T-helper 1 cell (primary cell): ENCODE data around the gene NEDD4.
A peak's percentile ranks its signal among the peaks of the same experiment; 100 is the strongest.
"Not testable (repeated sequence)": the region's sequence is repeated elsewhere in the genome, so short reads cannot be mapped to it uniquely, and the experiment has no call there.

Source experiments
- DNase-seq, 5 donors: peaks; one replicate each; pipeline ENCODE4 v3.0.0-alpha.2; 2012 to 2020

NEDD4 gene

DNA sequence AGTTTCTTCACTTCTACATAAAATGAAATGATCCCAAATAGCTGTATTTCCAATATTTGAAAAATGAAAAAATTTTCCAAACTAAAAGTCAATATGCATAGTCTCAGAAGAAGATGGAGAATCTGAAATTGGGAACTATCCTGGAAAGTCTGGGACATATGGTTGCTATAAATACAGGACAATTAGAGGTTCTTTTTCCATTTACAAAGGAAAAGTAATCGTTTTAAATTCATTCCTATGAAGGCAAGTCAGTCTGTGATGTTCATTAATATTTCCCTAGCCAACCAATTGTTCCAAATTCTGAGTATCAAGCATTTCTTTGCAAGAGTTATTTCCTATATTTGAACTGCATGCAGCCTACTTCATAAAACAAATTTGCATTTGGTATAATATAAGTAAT lies 102.2 kb downstream of the NEDD4 start:
- DNase-seq = no peak

GRCh38 chr15:55884223-55884622 lies 109.2 kb downstream of the NEDD4 start:
- DNase-seq = no peak

DNA sequence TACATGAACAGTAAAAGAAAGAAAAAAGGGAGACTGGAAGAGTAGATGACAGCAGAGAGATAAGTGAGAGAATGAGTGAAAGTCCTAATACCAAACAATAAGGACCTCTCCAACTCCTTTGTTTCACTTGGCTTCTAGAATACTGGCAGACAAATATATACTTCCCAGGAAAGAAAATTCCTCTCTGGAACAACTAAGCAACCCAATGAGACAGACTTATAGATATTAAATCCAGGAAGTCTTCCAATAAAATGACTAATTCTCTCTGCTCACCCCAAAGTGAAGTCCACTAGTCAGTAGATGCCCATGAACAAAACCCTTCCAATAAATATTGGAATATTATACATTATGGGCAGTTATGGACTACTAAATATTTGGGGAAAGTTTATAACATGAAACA lies 114.2 kb downstream of the NEDD4 start:
- DNase-seq = no peak

DNA sequence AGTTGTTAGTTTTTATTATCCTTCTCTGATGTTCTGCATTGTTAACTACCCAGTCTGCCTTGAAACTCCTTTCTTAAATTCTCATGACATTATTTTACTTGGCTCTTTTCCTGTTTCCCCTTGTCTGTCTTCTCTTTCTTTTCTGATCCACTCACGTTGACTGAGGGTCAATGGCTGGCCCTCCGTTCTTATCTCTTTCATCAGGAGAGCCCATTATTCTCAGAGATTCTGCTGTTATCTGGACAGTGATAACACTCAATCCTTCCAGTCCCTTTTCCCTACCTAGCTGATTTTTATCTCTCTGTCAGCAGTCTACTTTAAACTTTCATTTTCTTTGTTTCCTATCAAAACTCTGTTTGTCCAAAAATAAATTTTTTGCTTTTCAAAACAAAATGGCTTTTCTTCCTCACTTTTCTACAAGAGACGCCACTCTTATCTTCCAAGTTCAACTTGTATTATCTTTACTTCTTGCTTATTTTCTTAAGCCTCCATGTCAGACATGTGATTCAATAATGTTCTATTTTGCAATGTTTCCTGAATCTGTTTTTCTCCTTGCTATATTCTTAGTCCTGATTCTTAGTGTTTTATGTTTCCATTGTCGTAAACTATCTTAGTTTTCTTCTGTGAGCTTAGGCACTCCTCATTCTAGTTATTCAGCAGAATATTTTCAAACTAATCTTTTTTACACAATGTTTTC lies 120.2 kb downstream of the NEDD4 start:
- DNase-seq = no peak

GRCh38 chr15:55872471-55872870 lies 120.9 kb downstream of the NEDD4 start:
- DNase-seq = no peak

DNA sequence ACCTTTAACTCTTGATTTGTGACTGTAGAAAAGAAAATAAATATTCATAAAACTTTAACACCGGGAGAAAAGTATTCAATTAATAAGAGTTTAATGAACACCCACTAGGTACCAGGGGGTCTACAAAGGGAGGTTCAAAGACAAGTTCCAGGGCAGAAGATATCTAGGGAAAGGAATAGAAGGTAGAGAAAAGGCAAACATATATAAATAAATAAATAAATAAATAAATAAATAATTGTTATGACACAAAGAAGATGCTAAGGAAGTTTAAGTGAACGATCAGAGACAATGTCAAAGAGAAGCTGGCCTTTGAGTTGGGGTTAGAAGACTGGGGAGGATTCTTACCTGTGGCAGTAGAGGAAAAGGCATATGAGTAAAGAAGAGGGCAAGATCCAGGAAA lies 123.8 kb downstream of the NEDD4 start:
- no peak for DNase-seq

GRCh38 chr15:55868707-55869106 lies 124.7 kb downstream of the NEDD4 start:
- no peak for DNase-seq

DNA sequence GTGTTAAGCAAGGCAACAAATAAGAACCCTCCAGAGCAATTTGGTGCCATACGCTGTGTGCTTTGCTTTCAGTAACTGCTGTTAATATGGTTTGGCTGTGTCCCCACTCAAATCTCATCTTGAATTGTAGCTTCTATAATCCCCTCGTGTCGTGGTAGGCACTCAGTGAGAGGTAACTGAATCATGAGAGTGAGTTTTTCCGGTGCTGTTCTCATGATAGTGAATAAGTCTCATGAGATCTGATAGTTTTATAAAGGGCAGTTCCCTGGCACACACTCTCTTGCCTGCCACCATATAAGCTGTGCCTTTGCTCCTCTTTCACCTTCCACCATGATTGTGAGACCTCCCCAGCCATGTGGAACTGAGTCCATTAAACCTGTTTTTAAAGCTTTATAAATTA lies 125.1 kb downstream of the NEDD4 start:
- DNase-seq = not testable (repeated sequence)

- DNase-seq = no peak
Observed at GRCh38 chr15:55863911-55864310, 129.5 kb downstream of the NEDD4 start.

DNA sequence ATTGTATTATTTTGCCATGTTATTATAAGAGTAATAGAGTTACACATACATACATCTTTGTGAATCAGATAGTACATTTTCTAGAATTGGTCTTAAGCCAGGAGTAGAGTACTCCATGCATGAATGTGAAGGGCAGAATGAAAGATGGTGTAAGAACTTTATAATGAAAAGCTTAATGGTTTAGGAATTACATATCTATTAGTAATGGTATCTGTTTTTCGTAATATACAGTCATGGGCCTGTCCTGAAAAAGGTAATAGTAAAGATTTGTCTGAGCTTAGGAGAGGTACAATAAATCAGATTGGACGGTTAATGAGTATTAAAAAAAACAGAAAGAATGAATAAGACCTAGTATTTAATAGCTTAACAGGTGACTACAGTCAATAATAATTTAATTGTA lies 132.3 kb downstream of the NEDD4 start:
- no peak for DNase-seq

DNA sequence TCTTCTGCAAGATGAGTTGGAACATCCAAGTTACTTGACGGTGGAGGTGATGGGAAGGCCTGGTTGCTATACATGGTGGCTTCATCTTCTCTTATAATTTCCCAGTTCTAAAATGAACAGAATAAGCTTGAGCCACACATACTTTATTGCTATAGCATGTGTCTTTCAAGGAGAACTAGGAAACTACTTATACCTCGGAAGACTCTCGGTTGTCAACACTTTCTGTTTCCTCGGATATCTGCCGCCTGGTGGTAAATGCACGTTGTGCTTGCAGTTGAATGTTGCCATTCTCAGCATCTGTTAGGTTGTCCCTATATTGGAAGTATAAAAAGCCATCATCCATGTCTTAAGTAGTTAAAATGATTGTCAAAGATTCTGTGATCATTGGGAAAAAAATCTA lies 132.9 kb downstream of the NEDD4 start:
- no peak for DNase-seq

GRCh38 chr15:55859681-55860080 lies 133.7 kb downstream of the NEDD4 start:
- DNase-seq = no peak

- DNase-seq = no peak
Observed at GRCh38 chr15:55858661-55859060, 134.8 kb downstream of the NEDD4 start.

- no peak for DNase-seq
Observed at GRCh38 chr15:55856506-55857164, 136.8 kb downstream of the NEDD4 start.

DNA sequence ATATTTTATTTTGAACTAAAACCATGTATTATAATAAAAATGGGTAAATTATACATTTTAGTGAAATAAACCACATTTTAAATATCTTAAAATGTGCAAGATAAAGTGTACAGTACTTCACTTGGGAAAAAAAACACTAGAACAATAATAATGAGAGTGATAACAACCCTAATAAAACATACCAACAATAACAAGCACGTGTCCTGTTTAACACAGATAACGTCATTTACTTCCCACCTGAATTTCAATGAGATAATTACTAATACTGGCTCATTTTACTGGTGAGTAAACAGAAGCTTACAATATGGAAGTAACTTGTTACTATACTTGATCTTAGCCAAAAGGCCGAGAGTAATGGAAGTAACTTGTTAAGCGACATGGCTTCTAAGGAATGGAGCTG lies 140.3 kb downstream of the NEDD4 start:
- no peak for DNase-seq

DNA sequence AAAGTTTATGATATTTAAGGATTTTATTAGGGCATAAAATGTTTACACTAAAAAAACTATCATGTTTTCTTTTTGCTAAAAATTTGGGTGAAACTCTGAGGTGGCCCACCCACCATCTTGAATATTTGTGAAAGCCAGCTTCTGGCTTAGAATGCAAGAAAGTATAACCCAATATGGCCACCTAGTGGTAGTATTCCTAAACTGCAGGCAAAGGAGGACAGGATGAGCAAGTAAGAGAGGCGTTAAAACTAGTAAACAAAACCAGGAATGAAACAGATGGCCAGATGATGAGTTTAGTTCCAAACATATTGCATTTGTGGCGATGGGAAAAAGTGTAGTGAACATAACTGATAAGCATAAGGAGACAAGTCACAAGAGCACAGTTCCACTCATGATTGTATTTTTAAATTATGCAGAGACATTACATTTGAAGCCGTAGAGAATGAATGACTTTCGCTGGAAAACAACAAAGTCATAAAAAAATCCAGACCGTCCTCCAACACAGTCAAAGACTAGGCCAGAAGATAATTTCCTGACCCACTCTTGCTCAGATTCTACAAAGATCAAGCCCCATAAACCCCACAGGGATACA lies 147.2 kb downstream of the NEDD4 start:
- peak in 3 of 5 donors; percentile 29 to 62 (median 34) for DNase-seq

GRCh38 chr15:55842897-55843296 lies 150.5 kb downstream of the NEDD4 start:
- not testable (repeated sequence) for DNase-seq

- no peak for DNase-seq
Observed at GRCh38 chr15:55835866-55836265, 157.5 kb downstream of the NEDD4 start.

DNA sequence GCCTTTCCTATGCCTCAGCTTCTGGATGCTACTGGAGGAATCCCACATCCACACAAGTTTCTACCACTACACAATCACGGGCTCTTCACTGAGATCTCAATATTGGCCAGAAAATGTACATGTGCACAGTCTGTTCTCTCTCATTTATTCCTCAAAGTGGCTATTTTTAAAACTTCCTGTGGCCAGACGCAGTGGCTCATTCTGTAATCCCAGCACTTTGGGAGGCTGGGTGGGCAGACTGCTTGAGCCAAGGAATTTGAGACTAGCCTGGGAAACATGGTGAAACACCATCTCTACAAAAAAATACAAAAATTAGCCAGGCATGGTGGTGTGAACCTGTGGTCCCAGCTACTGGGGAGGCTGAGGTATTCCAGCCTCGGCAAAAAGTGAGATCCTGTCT lies 159.1 kb downstream of the NEDD4 start:
- DNase-seq = no peak

GRCh38 chr15:55829826-55830225 lies 163.6 kb downstream of the NEDD4 start:
- DNase-seq = peak in 1 of 5 donors; percentile 74

DNA sequence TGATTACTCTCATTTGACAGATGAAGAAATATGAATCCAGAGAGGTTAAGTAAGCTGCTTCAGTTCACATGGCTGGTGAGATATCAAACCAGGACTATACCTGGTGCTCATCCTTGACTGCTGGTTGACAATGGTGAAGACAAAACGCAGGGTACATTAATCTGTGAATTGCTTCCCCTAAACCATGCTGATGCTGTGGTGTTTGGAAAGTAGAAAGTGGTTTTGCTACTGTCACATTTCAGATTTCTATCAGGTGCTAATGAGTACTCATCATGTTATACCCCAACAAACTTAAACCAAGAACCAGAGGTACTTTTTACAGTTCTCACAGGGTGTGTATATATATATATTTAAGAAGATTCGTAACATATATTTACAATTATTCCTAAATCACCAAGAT lies 165.5 kb downstream of the NEDD4 start:
- DNase-seq = no peak

GRCh38 chr15:55827204-55827603 lies 166.2 kb downstream of the NEDD4 start:
- DNase-seq = no peak

DNA sequence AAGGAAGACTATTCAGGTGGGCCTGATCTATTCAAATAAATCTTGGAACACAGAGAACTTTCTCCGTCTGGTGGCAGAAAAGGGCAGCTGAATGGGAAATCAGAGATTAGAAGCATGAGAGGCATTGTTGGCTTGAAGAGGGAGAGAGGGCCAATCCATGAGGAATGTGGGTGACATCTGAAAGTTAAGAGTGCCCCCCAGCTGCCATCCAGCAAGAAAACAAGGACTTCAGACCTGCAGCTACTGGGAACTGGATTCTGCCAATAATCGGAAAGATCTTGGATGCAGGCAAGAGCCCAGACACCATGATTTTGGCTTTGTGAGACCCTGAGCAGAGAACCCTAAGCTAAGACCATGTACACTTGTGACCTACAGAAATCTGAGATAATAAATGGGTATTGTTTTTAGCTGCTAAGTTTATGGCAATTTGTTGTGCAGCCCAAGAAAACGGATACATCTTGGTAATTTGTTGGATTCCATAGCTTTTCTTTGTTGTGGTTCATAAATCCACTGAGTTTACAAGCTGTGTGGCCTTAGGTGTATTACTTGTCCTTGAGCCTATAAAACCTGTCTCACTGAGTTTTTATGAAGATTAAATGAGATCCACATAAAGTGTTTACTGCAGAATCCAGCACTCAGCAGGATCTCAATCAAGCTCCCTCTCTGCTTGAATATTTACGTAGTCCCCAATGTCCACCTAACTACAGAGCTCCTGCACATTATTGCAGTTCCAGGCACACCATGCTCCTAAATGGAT lies 168.4 kb downstream of the NEDD4 start:
- no peak for DNase-seq
